Mucosa of descending colon (tissue), 3 donors: Measurements from ENCODE around the gene ELL2. TPM values are rescaled to one million over a fixed set of nuclear protein-coding genes. Genes with fewer than 3 reads are reported as not detected.

Experiments
- ATAC-seq: fragments of 200-7000 bp; cut with Tn5 transposase; one replicate; pipeline ENCODE4 v1.9.1; 2020; ENCODE audit warnings: mild to moderate bottlenecking, moderate library complexity
- DNase-seq, 3 donors: peaks; one replicate each; pipeline ENCODE4 v3.0.0-alpha.2; 2020
- H3K36me3 ChIP-seq: fragments of 200-600 bp; one replicate; pipeline ENCODE4 v1.8.0; 2021; ENCODE audit warnings: low read depth, mild to moderate bottlenecking
- H3K4me1 ChIP-seq: fragments of 200-600 bp; one replicate; pipeline ENCODE4 v1.8.0; 2021; ENCODE audit warnings: low read depth, mild to moderate bottlenecking
- H3K4me3 ChIP-seq: fragments of 200-600 bp; one replicate; pipeline ENCODE4 v1.8.0; 2021; ENCODE audit warnings: mild to moderate bottlenecking
- H3K9me3 ChIP-seq: fragments of 200-600 bp; one replicate; pipeline ENCODE4 v1.8.0; 2021; ENCODE audit warnings: mild to moderate bottlenecking
- intact Hi-C, 2 donors: fragments of 100-400 bp; cut with DNase I in 1 of 2; cut with micrococcal nuclease in 1 of 2; formaldehyde crosslinking; loops; one replicate each; pipeline versions ENCODE4 v1.11.0 to v1.11.1; 2022; cut with DNase I, micrococcal nuclease
- total RNA-seq, 3 donors: library from RNA; stranded (reverse); fragmentation: NEBNext Ultra II Directional in 2 of 3; extraction: Animal tissue kit (Norgen Biotek cat#: 25700) in 2 of 3; gene quantifications; one replicate each; pipeline versions ENCODE4 v1.2.1 to v1.2.4, GENCODE V29; 2021 to 2023
- TF ChIP-seq, protein P1 (sequence below): fragments of 200-600 bp; IDR thresholded peaks from one replicate; pipeline ENCODE4 v1.8.0; 2022; ENCODE audit warnings: antibody characterized with exemption, mild to moderate bottlenecking
- donor health status: DM: no; HTN: no; CAD: no; lungs with moderate emphysema.
- donor health status: DM: no; HTN: no; CAD: no.
- donor health status: DM: no; HTN: yes; CAD: no.

The ELL2 gene
- total RNA-seq, 3 donors from 2014 or later, result 26.9 to 42.7 (median 31.7) TPM

DNA sequence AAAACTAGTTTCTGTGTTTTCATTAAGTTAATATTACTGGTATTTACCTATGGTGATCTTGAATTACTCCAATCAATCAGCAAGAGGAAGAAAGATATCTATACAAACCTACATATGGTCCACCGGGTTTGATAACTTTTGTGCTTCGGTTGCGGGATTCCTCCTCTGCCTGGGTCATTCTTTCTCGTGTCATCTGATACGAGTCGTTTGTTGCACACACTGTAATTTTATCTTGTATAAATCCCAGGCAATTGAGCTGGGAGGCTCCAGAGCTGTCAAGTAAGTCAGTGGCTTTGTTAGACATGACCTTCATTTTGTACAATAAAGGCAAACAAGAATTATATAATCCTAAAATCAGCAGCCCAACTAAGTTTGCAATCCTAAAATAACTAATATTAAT lies 48.0 kb downstream of the ELL2 start:
- Histone ChIP-seq H3K4me1 (peaks cover 10% of the 10 kb centered on the region), H3K36me3 (no peaks in the 10 kb centered on the region), H3K9me3 (no peaks in the 10 kb centered on the region), H3K4me3 (no peak overlapping the region)
- DNase-seq (no peak), ATAC-seq (no peak)
- intact Hi-C loops, result no loop called here
- TF ChIP-seq, protein P1, sequence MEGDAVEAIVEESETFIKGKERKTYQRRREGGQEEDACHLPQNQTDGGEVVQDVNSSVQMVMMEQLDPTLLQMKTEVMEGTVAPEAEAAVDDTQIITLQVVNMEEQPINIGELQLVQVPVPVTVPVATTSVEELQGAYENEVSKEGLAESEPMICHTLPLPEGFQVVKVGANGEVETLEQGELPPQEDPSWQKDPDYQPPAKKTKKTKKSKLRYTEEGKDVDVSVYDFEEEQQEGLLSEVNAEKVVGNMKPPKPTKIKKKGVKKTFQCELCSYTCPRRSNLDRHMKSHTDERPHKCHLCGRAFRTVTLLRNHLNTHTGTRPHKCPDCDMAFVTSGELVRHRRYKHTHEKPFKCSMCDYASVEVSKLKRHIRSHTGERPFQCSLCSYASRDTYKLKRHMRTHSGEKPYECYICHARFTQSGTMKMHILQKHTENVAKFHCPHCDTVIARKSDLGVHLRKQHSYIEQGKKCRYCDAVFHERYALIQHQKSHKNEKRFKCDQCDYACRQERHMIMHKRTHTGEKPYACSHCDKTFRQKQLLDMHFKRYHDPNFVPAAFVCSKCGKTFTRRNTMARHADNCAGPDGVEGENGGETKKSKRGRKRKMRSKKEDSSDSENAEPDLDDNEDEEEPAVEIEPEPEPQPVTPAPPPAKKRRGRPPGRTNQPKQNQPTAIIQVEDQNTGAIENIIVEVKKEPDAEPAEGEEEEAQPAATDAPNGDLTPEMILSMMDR, result no peak

DNA sequence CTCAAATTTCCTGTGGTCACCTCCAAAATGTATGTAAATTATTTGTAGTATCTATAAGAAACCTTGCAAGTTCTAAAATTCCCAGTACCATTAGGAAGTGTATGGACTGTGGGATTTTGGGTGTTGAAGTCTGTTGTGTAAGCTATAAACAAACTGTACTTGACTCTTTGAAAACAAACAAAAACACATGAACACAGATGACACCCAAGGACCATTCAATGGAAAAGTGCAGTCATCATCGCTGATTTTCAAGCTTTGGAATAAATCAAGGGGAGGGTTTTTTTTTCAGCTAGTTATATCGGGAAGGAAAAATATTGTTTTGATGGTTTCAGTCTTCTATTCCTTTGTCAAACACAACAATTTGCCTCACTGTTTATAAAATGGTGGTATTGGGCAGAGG lies 49.6 kb downstream of the ELL2 start:
- H3K4me1 ChIP-seq, result peaks cover 8% of the 10 kb centered on the region
- ATAC-seq (no peak), DNase-seq (no peak)
- no peaks in the 10 kb centered on the region for H3K36me3 ChIP-seq
- no peaks in the 10 kb centered on the region for H3K9me3 ChIP-seq
- TF ChIP-seq, protein P1, result no peak
- intact Hi-C loops, result no loop called here
- no peak overlapping the region for H3K4me3 ChIP-seq

DNA sequence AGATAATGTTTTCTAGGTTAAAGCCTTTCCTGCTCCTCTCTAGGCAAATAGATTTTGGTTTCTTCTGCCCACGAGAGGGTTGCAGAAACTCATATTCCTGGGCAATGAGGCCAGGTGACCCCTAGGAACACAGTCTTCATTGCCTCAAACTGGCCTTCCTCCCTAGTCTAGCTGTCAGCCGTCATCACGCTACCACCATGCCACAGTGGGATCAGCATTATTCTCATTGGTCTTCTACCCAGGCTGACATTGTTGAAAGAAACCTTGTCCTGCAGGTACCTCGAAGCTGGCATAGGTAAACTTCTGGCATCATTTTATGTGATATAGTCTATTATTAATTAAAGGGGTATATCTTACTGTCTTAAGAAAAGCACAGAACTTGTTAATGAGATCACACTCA lies 51.1 kb downstream of the ELL2 start:
- peaks cover 8% of the 10 kb centered on the region for H3K4me1 ChIP-seq
- ATAC-seq (no peak), DNase-seq (no peak)
- intact Hi-C loops, result no loop called here
- no peaks in the 10 kb centered on the region for H3K36me3 ChIP-seq
- TF ChIP-seq, protein P1, result no peak
- no peaks in the 10 kb centered on the region for H3K9me3 ChIP-seq
- no peak overlapping the region for H3K4me3 ChIP-seq

DNA sequence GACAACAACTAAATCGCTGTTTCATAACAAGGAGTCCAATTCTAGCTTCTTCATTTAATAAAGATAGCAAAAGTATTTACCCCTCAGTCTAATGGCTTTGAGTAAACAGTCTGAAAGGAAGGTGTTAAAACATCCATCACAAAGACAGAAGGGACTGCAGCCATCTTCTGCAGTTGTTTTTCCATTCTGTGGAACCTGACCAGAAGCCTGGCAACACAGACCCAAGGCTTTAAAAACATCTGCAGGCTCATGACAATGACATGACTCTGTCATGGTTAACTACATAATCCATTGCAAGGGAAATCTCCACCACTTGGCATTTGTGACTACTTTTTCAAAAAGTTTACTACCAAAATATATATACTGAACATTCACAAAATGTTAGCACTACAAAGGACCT lies 51.9 kb downstream of the ELL2 start:
- H3K9me3 ChIP-seq, result no peaks in the 10 kb centered on the region
- TF ChIP-seq, protein P1, result no peak
- DNase-seq (no peak), ATAC-seq (no peak)
- no peak overlapping the region for H3K4me3 ChIP-seq
- H3K4me1 ChIP-seq, result peaks cover 8% of the 10 kb centered on the region
- intact Hi-C loops, result no loop called here
- no peaks in the 10 kb centered on the region for H3K36me3 ChIP-seq

DNA sequence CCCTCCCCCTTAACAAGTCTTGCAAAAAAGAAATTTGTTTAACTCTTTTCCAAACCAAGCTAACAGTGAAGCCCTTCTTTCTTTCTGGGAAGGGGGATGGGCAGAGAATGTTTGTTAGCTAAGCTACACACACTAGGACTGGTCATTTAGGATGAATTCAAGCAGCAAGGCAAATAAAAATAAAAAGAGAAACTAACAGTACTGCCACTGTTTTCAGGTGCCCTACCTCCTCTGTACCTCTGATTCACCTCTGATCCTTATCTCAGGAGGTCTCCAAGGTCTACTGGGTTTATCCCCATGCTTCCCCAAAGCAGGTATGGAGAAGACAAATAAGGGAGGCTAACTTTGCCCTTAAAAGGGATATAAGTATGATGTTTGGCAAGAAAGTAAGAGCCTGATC lies 52.9 kb downstream of the ELL2 start:
- TF ChIP-seq, protein P1, result no peak

More for the DNA sequence above, 52.9 kb downstream of the ELL2 start:
- H3K4me1 ChIP-seq, result peaks cover 8% of the 10 kb centered on the region
- no peak overlapping the region for H3K4me3 ChIP-seq
- ATAC-seq (no peak), DNase-seq (no peak)
- H3K9me3 ChIP-seq, result no peaks in the 10 kb centered on the region
- intact Hi-C loops, result no loop called here
- H3K36me3 ChIP-seq, result no peaks in the 10 kb centered on the region
